BLaER1 treated with 17β-estradiol and CSF1 and Interleukin-3, amounts not matched to agents 10 nM and 100 nM (cell line): ENCODE measurements around the gene TMEM207.
A peak's percentile ranks its signal among the peaks of the same experiment; 100 is the strongest.

Experiments
- H3K27ac ChIP-seq, 11 experiments: shearing (Covaris generic); formaldehyde crosslinking; 2 replicates each; pipeline ENCODE4 v1.8.1; 2022
- H3K27me3 ChIP-seq, 11 experiments: shearing (Covaris generic); formaldehyde crosslinking; 2 replicates each; pipeline ENCODE4 v1.8.1; 2022
- H3K36me3 ChIP-seq, 11 experiments: shearing (Covaris generic); formaldehyde crosslinking; 2 replicates each; pipeline ENCODE4 v1.8.1; 2022
- H3K4me1 ChIP-seq, 10 experiments: shearing (Covaris generic); formaldehyde crosslinking; 2 replicates each; pipeline ENCODE4 v1.8.1; 2022
- H3K4me2 ChIP-seq, 11 experiments: shearing (Covaris generic); formaldehyde crosslinking; 2 replicates each; pipeline ENCODE4 v1.8.1; 2022
- H3K4me3 ChIP-seq, 10 experiments: shearing (Covaris generic); formaldehyde crosslinking; 2 replicates each; pipeline ENCODE4 v1.8.1; 2022
- H3K9ac ChIP-seq, 11 experiments: shearing (Covaris generic); formaldehyde crosslinking; 2 replicates each; pipeline ENCODE4 v1.8.1; 2022
- H3K9me3 ChIP-seq, 11 experiments: shearing (Covaris generic); formaldehyde crosslinking; replicated peaks in 1 of 11; 2 replicates each; pipeline ENCODE4 v1.8.1; 2022
- H4K20me1 ChIP-seq, 11 experiments: shearing (Covaris generic); formaldehyde crosslinking; 2 replicates each; pipeline ENCODE4 v1.8.1; 2022
- Cebpa-rat ChIP-seq, 11 experiments: shearing (Covaris generic); IDR thresholded peaks; 2 replicates each; pipeline ENCODE4 v1.8.1; 2022

The TMEM207 gene

DNA sequence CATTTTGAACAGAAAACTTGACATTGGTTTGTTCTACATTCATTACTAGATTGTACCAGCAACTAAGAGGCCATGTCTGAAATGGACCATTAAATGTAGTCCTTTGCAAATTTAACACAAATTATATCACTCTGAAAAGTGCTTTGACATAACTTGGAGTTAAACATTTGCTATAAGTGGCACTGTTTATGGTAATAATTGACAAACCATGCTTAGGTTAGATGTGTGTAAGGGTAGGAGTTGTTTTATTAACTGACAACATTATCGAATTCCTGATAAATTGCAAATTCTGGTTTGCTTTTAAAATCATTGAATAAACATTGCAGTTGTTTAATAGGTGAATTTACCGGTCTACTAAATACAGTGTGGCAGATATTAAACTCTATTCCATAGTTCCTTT, 6.1 kb upstream of the TMEM207 start:
- H3K27me3 ChIP-seq = no peaks in the 10 kb centered on the region; a peak in 1 of 22 replicates
- no peak overlapping the region for H3K9ac ChIP-seq
- no peaks in the 10 kb centered on the region for H3K9me3 ChIP-seq
- H3K36me3 ChIP-seq = no peaks in the 10 kb centered on the region
- no peak overlapping the region for H3K4me3 ChIP-seq
- TF ChIP-seq Cebpa-rat (IDR thresholded peaks at IDR 0.05) = no peak
- no peaks in the 10 kb centered on the region for H4K20me1 ChIP-seq
- no peak overlapping the region for H3K4me2 ChIP-seq
- no peaks in the 10 kb centered on the region for H3K4me1 ChIP-seq
- H3K27ac ChIP-seq = no peak overlapping the region

DNA sequence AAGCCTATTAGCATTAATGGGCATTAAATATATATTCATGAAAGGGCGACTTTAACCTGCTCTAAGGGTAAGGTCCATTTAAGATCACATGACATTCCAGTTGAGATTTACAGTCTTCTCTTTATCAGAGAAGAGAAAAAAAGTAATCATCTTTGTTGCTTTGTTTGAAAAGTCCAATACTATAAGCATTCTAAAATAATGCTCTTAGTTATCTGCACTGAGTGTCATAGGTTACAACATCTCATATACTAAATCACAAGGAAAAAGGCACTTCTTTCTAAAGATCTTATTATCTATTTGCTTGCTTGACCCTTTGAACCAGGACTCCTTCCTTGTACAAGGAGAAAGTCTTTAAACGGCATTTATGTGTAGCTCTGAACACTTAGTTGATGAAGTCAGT, 1.4 kb downstream of the TMEM207 start:
- Histone ChIP-seq H3K36me3 (no peaks in the 10 kb centered on the region), H3K27ac (no peak overlapping the region), H3K4me3 (no peak overlapping the region), H3K9ac (no peak overlapping the region), H3K4me2 (no peak overlapping the region), H4K20me1 (no peaks in the 10 kb centered on the region), H3K4me1 (peaks cover 0 to 10% (median 8%) of the 10 kb centered on the region in 10 experiments; a peak in 6 of 20 replicates), H3K27me3 (no peaks in the 10 kb centered on the region), H3K9me3 (no peaks in the 10 kb centered on the region)
- no peak for TF ChIP-seq Cebpa-rat (IDR thresholded peaks at IDR 0.05)

DNA sequence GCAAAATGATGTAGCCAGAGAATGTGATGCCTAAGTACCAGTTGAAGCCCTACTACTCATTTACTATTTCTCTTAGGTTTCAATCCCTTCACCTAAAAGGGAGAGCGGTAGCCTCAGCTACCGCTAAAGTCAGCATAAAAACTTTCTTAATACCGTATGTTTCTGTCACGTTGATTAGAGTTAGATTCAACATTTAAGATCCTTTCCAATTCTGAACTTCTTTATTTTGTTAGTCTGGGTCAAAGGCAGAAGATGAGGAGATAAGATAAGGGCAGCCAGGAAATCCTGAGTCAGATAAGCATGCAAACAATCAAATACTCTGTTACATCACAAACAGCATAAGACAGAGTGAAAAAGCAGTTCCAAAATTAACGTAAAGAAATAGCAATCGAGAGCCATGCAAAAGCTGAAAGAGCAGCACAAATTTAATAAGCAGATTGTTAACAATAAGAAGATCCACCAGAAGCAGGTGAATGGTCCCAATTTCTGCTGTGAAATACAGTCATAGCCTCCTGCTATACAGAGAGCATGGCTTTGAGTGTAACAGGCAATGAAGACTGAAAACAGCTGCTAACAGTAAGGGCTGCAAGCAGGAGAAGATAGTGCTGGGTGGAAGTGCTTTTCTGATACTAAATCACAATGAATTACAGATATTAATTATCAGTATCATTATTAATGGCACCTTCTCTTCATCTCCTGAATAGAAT, 3.0 kb downstream of the TMEM207 start:
- no peaks in the 10 kb centered on the region for H3K9me3 ChIP-seq
- peaks cover 0 to 10% (median 8%) of the 10 kb centered on the region in 10 experiments; a peak in 6 of 20 replicates for H3K4me1 ChIP-seq
- H3K9ac ChIP-seq = no peak overlapping the region
- H3K27me3 ChIP-seq = no peaks in the 10 kb centered on the region
- no peaks in the 10 kb centered on the region for H3K36me3 ChIP-seq
- no peak for TF ChIP-seq Cebpa-rat (IDR thresholded peaks at IDR 0.05)
- no peaks in the 10 kb centered on the region for H4K20me1 ChIP-seq
- H3K27ac ChIP-seq = no peak overlapping the region
- peak overlapping the region in 7 of 11 experiments; percentile 0 to 33 (median 14); a peak in 9 of 22 replicates for H3K4me2 ChIP-seq
- no peak overlapping the region for H3K4me3 ChIP-seq

DNA sequence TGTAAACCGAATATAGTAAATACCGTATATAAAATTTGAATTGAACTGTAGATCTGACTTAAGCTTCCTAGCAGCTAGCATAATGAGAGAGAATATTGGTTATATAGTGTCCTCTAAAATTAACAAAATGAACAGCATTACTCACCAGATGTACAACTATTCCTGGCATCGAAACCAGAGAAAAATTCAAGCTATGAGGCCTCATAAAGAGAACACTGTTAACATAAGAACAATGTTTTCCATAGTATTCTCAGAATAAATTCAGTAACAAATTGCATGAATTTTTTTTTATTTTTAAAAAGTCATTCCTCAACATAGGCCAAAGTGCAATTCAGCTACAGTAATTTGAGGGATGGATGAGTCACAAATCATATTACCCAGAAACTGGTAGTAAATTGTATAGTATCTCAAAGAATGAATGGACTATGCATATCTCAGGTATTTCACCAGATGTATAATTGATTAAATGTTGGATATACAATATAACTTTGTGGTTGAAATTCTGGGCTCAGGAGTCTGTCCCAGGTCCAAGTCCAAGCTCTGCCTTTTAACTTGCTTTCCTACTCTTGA, 5.0 kb downstream of the TMEM207 start:
- no peaks in the 10 kb centered on the region for H3K27me3 ChIP-seq
- H3K4me3 ChIP-seq = no peak overlapping the region
- no peak overlapping the region for H3K9ac ChIP-seq
- H3K27ac ChIP-seq = no peak overlapping the region
- no peak overlapping the region for H3K4me2 ChIP-seq
- no peaks in the 10 kb centered on the region for H3K36me3 ChIP-seq
- peaks cover 0 to 10% (median 8%) of the 10 kb centered on the region in 10 experiments; a peak in 6 of 20 replicates for H3K4me1 ChIP-seq
- no peaks in the 10 kb centered on the region for H4K20me1 ChIP-seq
- TF ChIP-seq Cebpa-rat (IDR thresholded peaks at IDR 0.05) = no peak
- H3K9me3 ChIP-seq = no peaks in the 10 kb centered on the region

DNA sequence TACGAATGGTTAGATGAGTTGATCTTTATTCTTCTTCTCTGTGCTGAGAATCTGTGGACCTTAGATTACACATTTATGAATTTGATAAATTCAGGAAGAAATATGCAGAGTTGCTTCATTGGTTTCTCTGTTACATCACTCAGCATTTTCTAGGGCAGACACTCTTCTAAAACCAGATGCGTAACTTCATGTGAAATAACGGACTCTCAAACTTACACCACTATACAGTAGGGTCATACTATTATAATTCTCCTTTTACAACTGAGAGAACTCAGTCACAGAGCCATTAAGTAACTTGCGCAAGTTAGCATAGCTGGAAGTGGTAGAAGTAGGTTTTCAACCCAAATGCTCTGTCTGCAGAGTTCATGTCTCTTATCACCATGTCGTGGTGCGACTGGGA, 5.7 kb downstream of the TMEM207 start:
- TF ChIP-seq Cebpa-rat (IDR thresholded peaks at IDR 0.05) = no peak
- no peak overlapping the region for H3K9ac ChIP-seq
- H3K36me3 ChIP-seq = no peaks in the 10 kb centered on the region
- no peak overlapping the region for H3K27ac ChIP-seq
- no peak overlapping the region for H3K4me2 ChIP-seq
- no peaks in the 10 kb centered on the region for H3K27me3 ChIP-seq
- H3K4me1 ChIP-seq = peaks cover 0 to 10% (median 8%) of the 10 kb centered on the region in 10 experiments; a peak in 6 of 20 replicates
- H3K4me3 ChIP-seq = no peak overlapping the region
- H4K20me1 ChIP-seq = no peaks in the 10 kb centered on the region
- 0 out of 22 replicates have a peak, but pooled peaks cover 0 to under 1% (median 0%) of the 10 kb centered on the region in 11 experiments for H3K9me3 ChIP-seq

DNA sequence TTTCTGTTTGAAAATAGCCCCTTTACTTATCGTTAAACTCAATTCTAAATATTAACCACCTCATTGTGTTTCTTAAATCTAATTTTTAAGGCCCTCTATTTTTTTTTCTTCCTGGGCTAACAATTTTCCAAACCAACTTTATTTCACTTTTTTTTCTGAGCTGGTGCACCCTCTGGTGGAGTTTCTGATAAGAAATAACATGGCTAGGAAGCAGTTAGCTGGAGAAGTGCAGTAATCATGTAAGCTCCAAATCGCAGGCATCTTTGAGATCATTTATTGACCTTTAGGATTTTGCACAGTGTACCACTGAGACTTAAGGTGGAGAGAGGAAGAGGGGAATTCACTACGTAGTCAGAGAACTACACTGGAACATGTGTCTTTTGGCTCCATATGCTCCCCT, 6.4 kb downstream of the TMEM207 start:
- H3K4me3 ChIP-seq = no peak overlapping the region
- H3K9me3 ChIP-seq = 0 out of 22 replicates have a peak, but pooled peaks cover 0 to 7% (median 0%) of the 10 kb centered on the region in 11 experiments
- no peaks in the 10 kb centered on the region for H4K20me1 ChIP-seq
- TF ChIP-seq Cebpa-rat (IDR thresholded peaks at IDR 0.05) = no peak
- no peaks in the 10 kb centered on the region for H3K36me3 ChIP-seq
- no peak overlapping the region for H3K9ac ChIP-seq
- H3K27me3 ChIP-seq = no peaks in the 10 kb centered on the region
- no peak overlapping the region for H3K27ac ChIP-seq
- H3K4me1 ChIP-seq = peaks cover 0 to 10% (median 8%) of the 10 kb centered on the region in 10 experiments; a peak in 6 of 20 replicates
- H3K4me2 ChIP-seq = no peak overlapping the region

DNA sequence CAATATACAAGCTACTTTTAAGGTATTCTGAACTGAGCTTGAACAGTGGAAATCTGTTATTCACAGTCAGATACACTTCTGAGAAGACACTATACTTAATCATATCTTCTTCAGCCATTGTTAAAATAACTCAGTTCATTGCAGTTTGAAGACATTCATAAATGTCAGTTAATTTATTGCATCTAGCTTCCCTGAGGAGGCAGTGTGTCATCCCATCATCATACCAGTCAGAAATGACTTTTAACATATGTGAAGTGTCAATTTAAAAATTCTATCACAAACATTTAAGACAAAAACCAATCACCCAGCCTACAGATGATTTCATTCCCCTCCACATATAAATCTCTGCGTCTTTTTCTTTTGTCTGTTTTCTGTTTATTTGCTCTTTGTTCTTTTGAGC, 7.5 kb downstream of the TMEM207 start:
- H3K36me3 ChIP-seq = no peaks in the 10 kb centered on the region
- no peak overlapping the region for H3K27ac ChIP-seq
- H3K9ac ChIP-seq = no peak overlapping the region
- no peak for TF ChIP-seq Cebpa-rat (IDR thresholded peaks at IDR 0.05)
- H3K9me3 ChIP-seq = 0 out of 22 replicates have a peak, but pooled peaks cover 0 to 7% (median 0%) of the 10 kb centered on the region in 11 experiments
- H3K4me2 ChIP-seq = no peak overlapping the region
- H3K27me3 ChIP-seq = no peaks in the 10 kb centered on the region
- no peak overlapping the region for H3K4me3 ChIP-seq
- peaks cover 0 to 10% (median 8%) of the 10 kb centered on the region in 10 experiments; a peak in 6 of 20 replicates for H3K4me1 ChIP-seq
- no peaks in the 10 kb centered on the region for H4K20me1 ChIP-seq

DNA sequence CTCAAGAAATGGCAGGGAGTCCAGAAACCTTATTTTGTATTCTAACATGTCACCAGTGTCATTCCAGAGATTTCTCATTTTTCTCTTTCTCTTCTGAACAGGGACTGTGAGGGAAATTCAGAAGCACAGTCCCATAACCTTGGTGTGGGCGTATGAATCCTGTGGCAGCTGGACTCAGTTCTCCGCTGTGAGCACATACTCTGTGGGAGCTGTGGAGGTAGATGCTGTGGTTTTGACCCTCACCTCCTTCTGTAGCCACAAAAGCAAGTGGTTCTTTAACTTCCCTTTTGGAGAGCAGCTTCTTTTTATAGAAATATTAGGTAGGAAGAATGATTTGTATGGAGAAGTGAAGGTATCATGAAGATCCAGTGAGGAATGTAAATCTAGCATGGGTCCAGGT, 13.4 kb downstream of the TMEM207 start:
- TF ChIP-seq Cebpa-rat (IDR thresholded peaks at IDR 0.05) = no peak
- peaks cover 0 to 24% (median 0%) of the 10 kb centered on the region in 10 experiments; a peak in 8 of 20 replicates for H3K4me1 ChIP-seq

DNA sequence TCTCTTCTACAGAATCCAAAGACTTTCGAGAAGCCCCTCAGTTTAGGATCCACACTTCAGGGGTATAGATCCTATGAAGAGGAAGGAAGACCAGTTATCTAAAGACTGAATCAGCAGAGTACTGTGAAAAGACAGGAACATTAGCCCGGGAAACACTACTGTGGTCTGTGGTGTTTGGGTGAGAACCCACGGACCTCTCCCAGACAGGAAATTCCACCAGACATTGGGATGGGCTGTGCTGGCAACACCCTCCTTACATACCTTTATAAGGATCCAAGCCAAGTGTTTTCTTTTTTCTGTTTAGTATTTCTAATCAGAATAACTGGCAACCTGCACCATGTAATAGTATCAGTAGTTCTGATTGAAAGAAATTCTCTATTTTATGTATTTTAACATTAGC, 14.1 kb downstream of the TMEM207 start:
- H3K36me3 ChIP-seq = no peaks in the 10 kb centered on the region
- peak overlapping the region in 3 of 11 experiments; percentile 20 to 32 (median 31); a peak in 3 of 22 replicates for H3K4me2 ChIP-seq
- H3K9me3 ChIP-seq = peaks cover 0 to 16% (median 10%) of the 10 kb centered on the region in 11 experiments; a peak in 12 of 22 replicates
- peaks cover 0 to 24% (median 0%) of the 10 kb centered on the region in 10 experiments; a peak in 8 of 20 replicates for H3K4me1 ChIP-seq
- no peak overlapping the region for H3K27ac ChIP-seq
- no peak for TF ChIP-seq Cebpa-rat (IDR thresholded peaks at IDR 0.05)
- no peaks in the 10 kb centered on the region for H4K20me1 ChIP-seq
- H3K4me3 ChIP-seq = no peak overlapping the region
- no peaks in the 10 kb centered on the region for H3K27me3 ChIP-seq
- H3K9ac ChIP-seq = no peak overlapping the region

More for the DNA sequence above, 13.4 kb downstream of the TMEM207 start:
- H3K4me3 ChIP-seq = no peak overlapping the region
- no peaks in the 10 kb centered on the region for H3K27me3 ChIP-seq
- peak overlapping the region in 2 of 11 experiments; percentile 9 to 21; a peak in 1 of 22 replicates for H3K4me2 ChIP-seq
- H3K9me3 ChIP-seq = peaks cover 0 to 16% (median 10%) of the 10 kb centered on the region in 11 experiments; a peak in 12 of 22 replicates
- H3K9ac ChIP-seq = no peak overlapping the region
- H3K36me3 ChIP-seq = no peaks in the 10 kb centered on the region
- no peaks in the 10 kb centered on the region for H4K20me1 ChIP-seq
- H3K27ac ChIP-seq = no peak overlapping the region
